Uterus (tissue), 4 donors: ENCODE results near the gene UCP3. TPM values are rescaled to one million over a fixed set of nuclear protein-coding genes. Genes with fewer than 3 reads are reported as not detected.

Source experiments
- DNase-seq, 2 donors: peaks; one replicate each; pipeline ENCODE4 v3.0.0-alpha.2; 2019 to 2020
- H3K27ac ChIP-seq, 2 donors: fragments of 200-600 bp; sonication (generic); 1 replicate in 1 of 2; 2 replicates in 1 of 2; pipeline ENCODE4 v1.5.1; 2016 to 2018
- H3K27me3 ChIP-seq, 2 donors: fragments of 200-600 bp; sonication (generic); one replicate each; pipeline ENCODE4 v1.5.1; 2018 to 2019; ENCODE audit warnings: control low read depth in 1 of 2
- H3K36me3 ChIP-seq, 2 donors: fragments of 200-600 bp; sonication (generic); one replicate each; pipeline ENCODE4 v1.5.1; 2019; ENCODE audit warnings: control low read depth in 1 of 2
- H3K4me1 ChIP-seq, 2 donors: fragments of 200-600 bp; sonication (generic); one replicate each; pipeline ENCODE4 v1.5.1; 2018 to 2019; ENCODE audit warnings: control low read depth in 1 of 2
- H3K4me3 ChIP-seq, 2 donors: fragments of 200-600 bp; sonication (generic); 1 replicate in 1 of 2; 2 replicates in 1 of 2; pipeline ENCODE4 v1.5.1; 2018 to 2019; ENCODE audit warnings: mild to moderate bottlenecking in 1 of 2
- H3K9me3 ChIP-seq, 2 donors: fragments of 200-600 bp; sonication (generic); one replicate each; pipeline ENCODE4 v1.5.1; 2019; ENCODE audit warnings: control low read depth in 1 of 2
- CTCF ChIP-seq, 4 experiments: fragments of 200-600 bp in 2 of 4; fragments of 450-650 bp in 2 of 4; sonication (generic) in 2 of 4; IDR thresholded peaks; one replicate each; pipeline ENCODE4 v1.5.1; 2016 to 2019; ENCODE audit warnings: antibody characterized with exemption in 4 of 4, mild to moderate bottlenecking in 2 of 4, moderate library complexity in 1 of 4
- POLR2A ChIP-seq, 2 donors: fragments of 450-650 bp; IDR thresholded peaks; one replicate each; pipeline ENCODE4 v1.6.1; 2016; ENCODE audit warnings: antibody characterized with exemption in 2 of 2, mild to moderate bottlenecking in 1 of 2, moderate library complexity in 1 of 2
- intact Hi-C: fragments of 100-400 bp; cut with DNase I; formaldehyde crosslinking; loops from one replicate; pipeline ENCODE4 v1.15.1; 2023; ENCODE audit warnings: low total_unique reads
- total RNA-seq, 4 donors: library from RNA; depleted of rRNA in 3 of 4; stranded (reverse); fragments of >200 nt in 3 of 4; gene quantifications; one replicate each; pipeline versions ENCODE4 v1.1.0 to v1.2.4, GENCODE V29; 2014 to 2023
- donor health status: DM: yes; HTN: yes; CAD: no.

The UCP3 gene
- total RNA-seq, 4 donors from 2014 or later, result 0.21 to 4.1 (median 1.5) TPM; not detected in 1

GRCh38 chr11:73961321-73961720, 47.6 kb downstream of the UCP3 start:
- no peak overlapping the region for H3K4me3 ChIP-seq
- no peak for TF ChIP-seq CTCF (IDR thresholded peaks at IDR 0.05)
- H3K27me3 ChIP-seq, result no peaks in the 10 kb centered on the region
- H3K36me3 ChIP-seq, result no peaks in the 10 kb centered on the region
- intact Hi-C loops, result no loop called here
- no peak overlapping the region for H3K27ac ChIP-seq
- no peak for DNase-seq
- peaks cover 0 to 4% of the 10 kb centered on the region in 2 donors for H3K4me1 ChIP-seq
- no peaks in the 10 kb centered on the region for H3K9me3 ChIP-seq

GRCh38 chr11:73958521-73959141, 50.3 kb downstream of the UCP3 start:
- intact Hi-C loops, result no loop called here
- no peaks in the 10 kb centered on the region for H3K27me3 ChIP-seq
- no peak overlapping the region for H3K27ac ChIP-seq
- H3K9me3 ChIP-seq, result no peaks in the 10 kb centered on the region
- no peaks in the 10 kb centered on the region for H3K36me3 ChIP-seq
- H3K4me1 ChIP-seq, result no peaks in the 10 kb centered on the region
- no peak overlapping the region for H3K4me3 ChIP-seq
- DNase-seq, result no peak
- TF ChIP-seq POLR2A (IDR thresholded peaks at IDR 0.05), result no peak
- TF ChIP-seq CTCF (IDR thresholded peaks at IDR 0.05), result no peak

- DNase-seq, result no peak
- H3K4me3 ChIP-seq, result no peak overlapping the region
- intact Hi-C loops, result no loop called here
- no peaks in the 10 kb centered on the region for H3K9me3 ChIP-seq
- no peaks in the 10 kb centered on the region for H3K36me3 ChIP-seq
- no peaks in the 10 kb centered on the region for H3K4me1 ChIP-seq
- H3K27ac ChIP-seq, result no peak overlapping the region
- no peaks in the 10 kb centered on the region for H3K27me3 ChIP-seq
- no peak for TF ChIP-seq POLR2A (IDR thresholded peaks at IDR 0.05)
- TF ChIP-seq CTCF (IDR thresholded peaks at IDR 0.05), result no peak
These were observed 51.1 kb downstream of the UCP3 start for GRCh38 chr11:73957654-73958361.

GRCh38 chr11:73956876-73957653, 51.8 kb downstream of the UCP3 start:
- intact Hi-C loops, result no loop called here
- no peak overlapping the region for H3K27ac ChIP-seq
- no peaks in the 10 kb centered on the region for H3K27me3 ChIP-seq
- H3K4me1 ChIP-seq, result no peaks in the 10 kb centered on the region
- H3K4me3 ChIP-seq, result no peak overlapping the region
- no peak for DNase-seq
- TF ChIP-seq POLR2A (IDR thresholded peaks at IDR 0.05), result no peak
- TF ChIP-seq CTCF (IDR thresholded peaks at IDR 0.05), result no peak
- no peaks in the 10 kb centered on the region for H3K36me3 ChIP-seq
- no peaks in the 10 kb centered on the region for H3K9me3 ChIP-seq

GRCh38 chr11:73951797-73952196, 57.1 kb downstream of the UCP3 start:
- no peaks in the 10 kb centered on the region for H3K9me3 ChIP-seq
- H3K4me3 ChIP-seq, result no peak overlapping the region
- H3K4me1 ChIP-seq, result no peaks in the 10 kb centered on the region
- no peaks in the 10 kb centered on the region for H3K27me3 ChIP-seq
- no peaks in the 10 kb centered on the region for H3K36me3 ChIP-seq
- intact Hi-C loops, result no loop called here
- no peak for TF ChIP-seq POLR2A (IDR thresholded peaks at IDR 0.05)
- no peak for TF ChIP-seq CTCF (IDR thresholded peaks at IDR 0.05)
- H3K27ac ChIP-seq, result no peak overlapping the region
- no peak for DNase-seq
